Measurements from ENCODE around the gene HMOX2.

DNA sequence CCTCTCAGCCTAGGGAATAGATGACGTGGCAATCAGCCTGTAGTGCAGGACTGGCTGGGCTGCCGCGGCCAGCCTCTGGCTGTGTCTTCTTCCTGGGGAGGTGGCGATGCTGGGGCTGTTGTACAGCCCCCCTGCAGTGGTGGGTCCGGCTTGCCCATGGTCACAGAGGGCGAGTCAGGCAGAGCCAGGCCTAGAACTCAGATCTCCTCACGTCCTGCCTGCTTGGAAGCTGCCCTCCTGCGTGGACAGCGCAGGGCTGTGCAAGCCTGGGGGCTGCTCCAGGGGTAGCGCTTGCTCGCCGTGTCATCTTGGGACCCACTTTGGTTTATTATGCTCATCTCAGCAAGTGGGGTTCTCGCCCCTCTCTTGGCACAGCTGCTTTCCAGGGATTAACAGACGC is 21.1 kb upstream of the HMOX2 start:
- TF ChIP-seq LEF1 (IDR thresholded peaks at IDR 0.05; ENCODE audit: borderline replicate concordance) (no peak), SUZ12 (IDR thresholded peaks at IDR 0.05) (no peak), SP1 (IDR thresholded peaks at IDR 0.05) (no peak), FOXM1 (IDR thresholded peaks at IDR 0.05; ENCODE audit: borderline replicate concordance) (no peak), BHLHE40 (IDR thresholded peaks at IDR 0.05; ENCODE audit: borderline replicate concordance) (no peak), NFRKB (IDR thresholded peaks at IDR 0.05) (no peak), CTBP1 (IDR thresholded peaks at IDR 0.05; ENCODE audit: borderline replicate concordance) (no peak), ARNT (IDR thresholded peaks at IDR 0.05) (no peak), FOXK2 (IDR thresholded peaks at IDR 0.05) (no peak), ELF4 (IDR thresholded peaks at IDR 0.05) (no peak), TARDBP (IDR thresholded peaks at IDR 0.05) (no peak), FOXA1 (IDR thresholded peaks at IDR 0.05) (no peak)
- TF ChIP-seq, protein P1, sequence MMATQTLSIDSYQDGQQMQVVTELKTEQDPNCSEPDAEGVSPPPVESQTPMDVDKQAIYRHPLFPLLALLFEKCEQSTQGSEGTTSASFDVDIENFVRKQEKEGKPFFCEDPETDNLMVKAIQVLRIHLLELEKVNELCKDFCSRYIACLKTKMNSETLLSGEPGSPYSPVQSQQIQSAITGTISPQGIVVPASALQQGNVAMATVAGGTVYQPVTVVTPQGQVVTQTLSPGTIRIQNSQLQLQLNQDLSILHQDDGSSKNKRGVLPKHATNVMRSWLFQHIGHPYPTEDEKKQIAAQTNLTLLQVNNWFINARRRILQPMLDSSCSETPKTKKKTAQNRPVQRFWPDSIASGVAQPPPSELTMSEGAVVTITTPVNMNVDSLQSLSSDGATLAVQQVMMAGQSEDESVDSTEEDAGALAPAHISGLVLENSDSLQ (IDR thresholded peaks at IDR 0.05) = no peak
